Mucosa of stomach (tissue), 1 donor: ENCODE data around the gene ZNF226.
"Not testable (repeated sequence)": the region's sequence is repeated elsewhere in the genome, so short reads cannot be mapped to it uniquely, and the experiment has no call there.

Source experiments
- H3K27me3 ChIP-seq: one replicate; pipeline ENCODE4 v1.7.0; 2013; ENCODE audit warnings: mild to moderate bottlenecking, low read length; ENCODE audit not compliant: control insufficient read depth, insufficient read depth
- H3K36me3 ChIP-seq: one replicate; pipeline ENCODE4 v1.7.0; 2013; ENCODE audit warnings: low read length; ENCODE audit not compliant: control insufficient read depth, insufficient read depth
- H3K4me1 ChIP-seq: one replicate; pipeline ENCODE4 v1.7.0; 2013; ENCODE audit warnings: mild to moderate bottlenecking, low read length; ENCODE audit not compliant: control insufficient read depth, insufficient read depth
- H3K4me3 ChIP-seq: one replicate; pipeline ENCODE4 v1.7.0; 2013; ENCODE audit warnings: low read length
- H3K9ac ChIP-seq: one replicate; pipeline ENCODE4 v1.7.0; 2013; ENCODE audit warnings: mild to moderate bottlenecking, low read length, moderate library complexity
- H3K9me3 ChIP-seq: one replicate; pipeline ENCODE4 v1.7.0; 2013; ENCODE audit warnings: mild to moderate bottlenecking, low read length, moderate library complexity; ENCODE audit not compliant: control insufficient read depth
- donor health status: Pancreatic carcinoma.

The ZNF226 gene

GRCh38 chr19:44180968-44181367, 16.1 kb downstream of the ZNF226 start:
- Histone ChIP-seq H3K4me1 (no peaks in the 10 kb centered on the region), H3K27me3 (no peaks in the 10 kb centered on the region), H3K4me3 (no peak overlapping the region), H3K9me3 (peaks cover 15% of the 10 kb centered on the region), H3K36me3 (peaks cover 7% of the 10 kb centered on the region), H3K9ac (no peak overlapping the region)

- Histone ChIP-seq H3K36me3 (no peaks in the 10 kb centered on the region), H3K9ac (no peak overlapping the region), H3K27me3 (no peaks in the 10 kb centered on the region), H3K4me1 (no peaks in the 10 kb centered on the region), H3K9me3 (peaks cover 3% of the 10 kb centered on the region), H3K4me3 (no peak overlapping the region)
Observed at GRCh38 chr19:44182145-44182544, 17.2 kb downstream of the ZNF226 start.

GRCh38 chr19:44190020-44190419, 25.1 kb downstream of the ZNF226 start:
- Histone ChIP-seq H3K27me3 (no peaks in the 10 kb centered on the region), H3K4me3 (no peak overlapping the region), H3K9me3 (no peaks in the 10 kb centered on the region), H3K4me1 (no peaks in the 10 kb centered on the region), H3K9ac (no peak overlapping the region), H3K36me3 (no peaks in the 10 kb centered on the region)

GRCh38 chr19:44192127-44192526, 27.2 kb downstream of the ZNF226 start:
- H3K9me3 ChIP-seq = no peaks in the 10 kb centered on the region
- no peaks in the 10 kb centered on the region for H3K36me3 ChIP-seq
- H3K4me1 ChIP-seq = no peaks in the 10 kb centered on the region
- no peak overlapping the region for H3K9ac ChIP-seq
- H3K27me3 ChIP-seq = no peaks in the 10 kb centered on the region
- H3K4me3 ChIP-seq = no peak overlapping the region

- no peaks in the 10 kb centered on the region for H3K36me3 ChIP-seq
- no peaks in the 10 kb centered on the region for H3K9me3 ChIP-seq
- H3K9ac ChIP-seq = no peak overlapping the region
- no peaks in the 10 kb centered on the region for H3K4me1 ChIP-seq
- H3K27me3 ChIP-seq = no peaks in the 10 kb centered on the region
- no peak overlapping the region for H3K4me3 ChIP-seq
Observed at GRCh38 chr19:44196772-44197171, 31.9 kb downstream of the ZNF226 start.

- no peak overlapping the region for H3K4me3 ChIP-seq
- no peaks in the 10 kb centered on the region for H3K27me3 ChIP-seq
- H3K4me1 ChIP-seq = no peaks in the 10 kb centered on the region
- no peaks in the 10 kb centered on the region for H3K36me3 ChIP-seq
- no peak overlapping the region for H3K9ac ChIP-seq
- peaks cover 6% of the 10 kb centered on the region for H3K9me3 ChIP-seq
Observed at GRCh38 chr19:44202470-44202869, 37.6 kb downstream of the ZNF226 start.

- H3K4me1 ChIP-seq = no peaks in the 10 kb centered on the region
- H3K27me3 ChIP-seq = no peaks in the 10 kb centered on the region
- no peak overlapping the region for H3K4me3 ChIP-seq
- no peaks in the 10 kb centered on the region for H3K36me3 ChIP-seq
- peaks cover 6% of the 10 kb centered on the region for H3K9me3 ChIP-seq
- no peak overlapping the region for H3K9ac ChIP-seq
Observed at GRCh38 chr19:44202974-44203373, 38.1 kb downstream of the ZNF226 start.

GRCh38 chr19:44203877-44204276, 39.0 kb downstream of the ZNF226 start:
- not testable (repeated sequence) for H3K4me3 ChIP-seq, H3K36me3 ChIP-seq, H3K4me1 ChIP-seq, H3K9me3 ChIP-seq, H3K9ac ChIP-seq, H3K27me3 ChIP-seq

GRCh38 chr19:44204772-44205171, 39.9 kb downstream of the ZNF226 start:
- Histone ChIP-seq H3K9me3 (peaks cover 6% of the 10 kb centered on the region), H3K4me3 (no peak overlapping the region), H3K27me3 (no peaks in the 10 kb centered on the region), H3K9ac (no peak overlapping the region), H3K36me3 (no peaks in the 10 kb centered on the region), H3K4me1 (no peaks in the 10 kb centered on the region)

GRCh38 chr19:44207126-44207803, 42.4 kb downstream of the ZNF226 start:
- H3K4me3 ChIP-seq = peak overlapping the region; percentile 82

GRCh38 chr19:44212250-44212865, 47.5 kb downstream of the ZNF226 start, which contains the start of gene ZNF227:
TSS of gene ZNF227 (plus strand) at chr19:44212532. CDS start at chr19:44217793, 5,261 bp downstream.
- Histone ChIP-seq H3K36me3 (no peaks in the 10 kb centered on the region), H3K4me3 (peak within 1 kb of the TSS; percentile 70), H3K4me1 (no peaks in the 10 kb centered on the region), H3K27me3 (no peaks in the 10 kb centered on the region), H3K9me3 (no peaks in the 10 kb centered on the region), H3K9ac (peak within 1 kb of the TSS; percentile 79)

More at GRCh38 chr19:44207126-44207803, 42.4 kb downstream of the ZNF226 start:
- no peaks in the 10 kb centered on the region for H3K27me3 ChIP-seq
- H3K9ac ChIP-seq = peak overlapping the region; percentile 86
- no peaks in the 10 kb centered on the region for H3K4me1 ChIP-seq
- H3K9me3 ChIP-seq = peaks cover 6% of the 10 kb centered on the region
- no peaks in the 10 kb centered on the region for H3K36me3 ChIP-seq

GRCh38 chr19:44212866-44213346, 48.0 kb downstream of the ZNF226 start:
- Histone ChIP-seq H3K4me3 (peak overlapping the region; percentile 70), H3K9ac (peak overlapping the region; percentile 79), H3K36me3 (no peaks in the 10 kb centered on the region), H3K9me3 (no peaks in the 10 kb centered on the region), H3K27me3 (no peaks in the 10 kb centered on the region), H3K4me1 (no peaks in the 10 kb centered on the region)
